ENCODE results near the gene SLC10A3. TPM values are rescaled to one million over a fixed set of nuclear protein-coding genes. Genes with fewer than 3 reads are reported as not detected.

The SLC10A3 gene
- total RNA-seq, 1 donor from 2014 or later: 7.4 TPM

GRCh38 chrX:154444755-154445246, 45.6 kb downstream of the SLC10A3 start:
- DNase-seq (ENCODE audit: low read depth) (no peak), FAIRE-seq (no peak)
- peak overlapping the region; percentile 54 for H3K4me3 ChIP-seq (ENCODE audit: low read depth, low read length)
- no peak for TF ChIP-seq CTCF (IDR thresholded peaks at IDR 0.05; ENCODE audit: insufficient read depth, low read length, severe bottlenecking)
- no peaks in the 10 kb centered on the region for H3K27me3 ChIP-seq (ENCODE audit: control insufficient read depth, insufficient read depth, low read length)
- peaks cover 18% of the 10 kb centered on the region for H3K36me3 ChIP-seq (ENCODE audit: control insufficient read depth, insufficient read depth, low read length)

- Histone ChIP-seq H3K4me3 (ENCODE audit: low read depth, low read length) (peak within 1 kb of the TSS; percentile 54), H3K36me3 (ENCODE audit: control insufficient read depth, insufficient read depth, low read length) (peaks cover 16% of the 10 kb centered on the region), H3K27me3 (ENCODE audit: control insufficient read depth, insufficient read depth, low read length) (no peaks in the 10 kb centered on the region)
- no peak for TF ChIP-seq CTCF (IDR thresholded peaks at IDR 0.05; ENCODE audit: insufficient read depth, low read length, severe bottlenecking)
- peak; percentile 6 for DNase-seq (ENCODE audit: low read depth)
- FAIRE-seq: no peak
Observed at GRCh38 chrX:154443992-154444754, 46.3 kb downstream of the SLC10A3 start, which contains the start of gene FAM50A. FAM50A (plus strand) TSS chrX:154444141; CDS start chrX:154444236, 95 bp downstream.

- no peak for FAIRE-seq
- peak overlapping the region; percentile 18 for H3K4me3 ChIP-seq (ENCODE audit: low read depth, low read length)
- no peak for TF ChIP-seq CTCF (IDR thresholded peaks at IDR 0.05; ENCODE audit: insufficient read depth, low read length, severe bottlenecking)
- H3K27me3 ChIP-seq (ENCODE audit: control insufficient read depth, insufficient read depth, low read length): no peaks in the 10 kb centered on the region
- DNase-seq (ENCODE audit: low read depth): no peak
- peaks cover 16% of the 10 kb centered on the region for H3K36me3 ChIP-seq (ENCODE audit: control insufficient read depth, insufficient read depth, low read length)
Observed at GRCh38 chrX:154443479-154443910, 46.9 kb downstream of the SLC10A3 start.

- H3K4me3 ChIP-seq (ENCODE audit: low read depth, low read length): no peak overlapping the region
- DNase-seq (ENCODE audit: low read depth) (peak; percentile 58), FAIRE-seq (peak; percentile 13)
- H3K36me3 ChIP-seq (ENCODE audit: control insufficient read depth, insufficient read depth, low read length): peaks cover 16% of the 10 kb centered on the region
- H3K27me3 ChIP-seq (ENCODE audit: control insufficient read depth, insufficient read depth, low read length): no peaks in the 10 kb centered on the region
- TF ChIP-seq CTCF (IDR thresholded peaks at IDR 0.05; ENCODE audit: insufficient read depth, low read length, severe bottlenecking): no peak
Observed at GRCh38 chrX:154441984-154442707, 48.3 kb downstream of the SLC10A3 start.

- no peak for DNase-seq (ENCODE audit: low read depth)
- FAIRE-seq: no peak
- TF ChIP-seq CTCF (IDR thresholded peaks at IDR 0.05; ENCODE audit: insufficient read depth, low read length, severe bottlenecking): no peak
- Histone ChIP-seq H3K36me3 (ENCODE audit: control insufficient read depth, insufficient read depth, low read length) (peaks cover 15% of the 10 kb centered on the region), H3K4me3 (ENCODE audit: low read depth, low read length) (no peak overlapping the region), H3K27me3 (ENCODE audit: control insufficient read depth, insufficient read depth, low read length) (no peaks in the 10 kb centered on the region)
Observed at GRCh38 chrX:154441564-154441963, 48.9 kb downstream of the SLC10A3 start.
